ENCODE results near the gene ABCA2.

ABCA2 gene

DNA sequence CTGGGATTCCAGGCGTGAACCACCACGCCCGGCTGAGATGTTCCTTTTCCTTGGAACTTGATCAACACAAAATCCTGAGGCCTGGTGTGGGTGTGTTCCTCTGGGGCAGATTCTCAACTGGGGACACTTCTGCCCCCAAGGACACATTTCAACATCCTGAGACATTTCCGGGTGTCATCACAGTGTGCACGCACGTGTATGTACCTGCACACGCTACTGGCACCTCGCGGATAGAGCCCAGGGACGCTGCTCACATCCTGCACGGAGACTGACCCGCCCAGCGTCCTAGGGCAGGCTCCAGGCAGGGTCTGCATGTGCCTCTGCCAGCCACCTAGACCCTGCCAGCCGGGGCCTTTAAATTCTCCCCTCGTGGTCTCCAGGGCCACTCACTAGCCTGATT, 34.3 kb upstream of the ABCA2 start:
- DNase-seq: no peak

DNA sequence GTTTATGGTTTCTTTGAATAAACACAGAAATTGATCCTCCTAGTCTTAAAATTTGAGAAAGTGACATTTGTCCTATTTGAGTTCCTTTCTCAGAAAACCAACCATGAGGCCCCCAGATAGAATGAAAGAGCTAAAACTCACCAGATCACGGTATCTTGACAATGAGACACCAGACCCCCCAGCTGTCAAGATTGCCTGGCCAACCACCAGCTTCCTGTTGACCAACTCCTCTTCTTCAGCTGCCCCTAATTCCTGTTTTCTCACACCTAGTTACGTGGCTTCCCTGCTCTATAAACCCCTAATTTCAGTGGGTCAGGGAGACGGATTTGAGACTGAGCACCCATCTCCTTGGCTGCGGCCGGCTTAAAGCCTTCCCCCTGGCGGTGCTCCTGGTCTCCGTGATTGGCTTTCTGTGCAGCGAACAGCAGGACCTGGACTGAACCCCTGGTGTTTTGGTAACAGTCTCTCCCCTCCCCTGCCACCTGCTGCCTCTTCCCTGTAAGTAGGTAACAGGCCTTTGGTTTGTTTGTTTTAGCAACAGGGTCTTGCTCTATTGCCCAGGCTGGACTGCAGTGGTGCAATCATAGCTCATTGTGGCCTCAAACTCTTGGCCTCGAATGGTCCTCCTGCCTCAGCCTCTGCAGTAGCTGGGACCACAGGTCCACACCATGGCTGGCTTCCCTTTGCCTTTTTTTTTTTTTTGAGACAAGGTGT, 30.6 kb upstream of the ABCA2 start:
- DNase-seq: no peak

DNA sequence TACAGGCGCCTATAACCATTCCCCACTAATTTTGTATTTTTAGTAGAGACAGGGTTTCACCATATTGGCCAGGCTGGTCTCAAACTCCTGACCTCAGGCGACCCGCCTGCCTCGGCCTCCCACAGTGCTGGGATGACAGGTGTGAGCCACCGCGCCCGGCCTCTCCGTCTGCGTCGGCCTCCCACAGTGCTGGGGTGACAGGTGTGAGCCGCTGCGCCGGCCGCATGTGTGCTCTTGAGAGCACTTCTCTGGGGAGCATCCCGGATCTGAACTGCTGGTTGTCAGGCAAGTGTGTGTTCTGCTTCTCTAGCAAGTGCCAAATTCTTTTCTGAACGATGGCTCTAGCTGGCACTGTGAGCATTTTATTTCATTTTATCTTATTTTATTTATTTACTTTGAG, 29.5 kb upstream of the ABCA2 start:
- no peak for DNase-seq

DNA sequence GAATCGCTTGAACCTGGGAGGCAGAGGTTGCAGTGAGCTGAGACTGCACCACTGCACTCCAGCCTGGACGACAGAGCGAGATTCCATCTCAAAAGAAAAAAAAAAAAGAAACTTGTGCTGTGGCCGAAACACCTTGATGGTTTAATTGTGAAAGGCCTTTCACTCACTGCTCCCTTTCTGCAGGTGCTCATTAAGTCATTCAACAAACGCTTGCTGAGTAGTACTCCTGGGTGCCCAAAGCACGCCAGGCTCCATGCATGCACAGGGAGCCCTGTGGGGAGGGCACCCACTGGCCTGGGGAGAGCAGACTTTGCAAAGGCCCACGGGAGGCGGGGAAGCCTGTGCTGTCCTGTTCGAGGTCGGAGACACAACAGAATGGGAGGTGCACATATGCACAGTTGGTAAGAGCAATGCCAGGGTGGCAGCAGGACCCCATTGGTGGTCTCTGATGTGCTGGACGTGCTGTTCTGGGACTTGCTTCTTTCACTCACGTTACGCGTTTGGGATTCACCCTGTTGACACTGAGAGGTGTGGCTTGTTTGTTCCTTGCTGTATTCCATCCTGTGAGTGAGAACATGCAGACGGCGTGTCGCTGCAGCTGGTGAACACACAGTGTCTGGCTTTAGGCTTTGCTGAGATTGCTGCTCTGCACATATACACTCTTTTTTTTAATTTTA, 28.8 kb upstream of the ABCA2 start:
- no peak for DNase-seq

DNA sequence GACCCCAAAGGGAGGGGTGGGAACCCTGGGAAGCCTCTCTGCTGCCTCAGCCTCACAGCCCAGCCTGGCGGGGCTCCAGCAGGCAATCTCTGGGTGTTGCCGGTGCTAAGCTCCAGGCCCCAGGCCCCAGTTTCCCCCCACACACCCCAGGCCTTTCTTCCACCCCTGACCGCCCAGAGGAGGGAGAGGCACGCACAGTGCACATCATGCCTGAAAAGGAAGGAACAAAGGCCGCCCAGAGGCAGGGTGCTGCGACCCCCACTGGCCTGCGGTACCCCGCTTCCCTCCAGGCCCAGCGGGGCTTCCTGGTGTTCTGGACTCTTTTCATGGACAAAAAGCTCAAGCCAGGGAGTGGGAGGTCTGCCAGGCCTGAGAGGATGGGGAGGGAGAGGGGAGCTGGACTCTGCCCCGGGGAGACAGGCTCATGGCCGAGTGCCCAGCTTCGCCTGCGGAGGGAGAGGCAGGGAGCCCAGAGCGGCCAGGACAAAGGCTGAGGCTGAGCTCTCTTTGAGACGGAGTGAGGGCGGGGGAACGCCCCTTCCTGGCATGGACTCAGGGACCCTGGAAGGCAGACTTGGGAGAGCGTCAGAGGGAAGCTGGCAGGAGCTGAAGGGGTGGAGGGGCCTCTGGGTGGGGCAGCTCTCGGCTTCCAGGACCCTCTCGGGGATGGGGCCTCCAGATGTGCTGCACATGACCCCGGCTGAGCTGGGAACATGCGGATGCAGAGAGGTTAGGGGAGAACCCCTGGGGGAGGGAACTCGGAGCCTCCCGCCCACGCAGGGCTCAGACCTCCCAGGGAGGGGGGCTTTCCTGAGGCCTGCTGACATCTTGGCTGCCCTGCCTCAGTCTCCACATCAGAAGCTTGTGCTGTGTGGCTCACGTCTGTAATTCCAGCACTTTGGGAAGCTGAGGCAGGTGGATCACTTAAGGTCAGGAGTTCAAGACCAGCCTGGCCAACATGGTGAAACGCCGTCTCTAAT, 27.6 kb upstream of the ABCA2 start:
- DNase-seq: no peak

DNA sequence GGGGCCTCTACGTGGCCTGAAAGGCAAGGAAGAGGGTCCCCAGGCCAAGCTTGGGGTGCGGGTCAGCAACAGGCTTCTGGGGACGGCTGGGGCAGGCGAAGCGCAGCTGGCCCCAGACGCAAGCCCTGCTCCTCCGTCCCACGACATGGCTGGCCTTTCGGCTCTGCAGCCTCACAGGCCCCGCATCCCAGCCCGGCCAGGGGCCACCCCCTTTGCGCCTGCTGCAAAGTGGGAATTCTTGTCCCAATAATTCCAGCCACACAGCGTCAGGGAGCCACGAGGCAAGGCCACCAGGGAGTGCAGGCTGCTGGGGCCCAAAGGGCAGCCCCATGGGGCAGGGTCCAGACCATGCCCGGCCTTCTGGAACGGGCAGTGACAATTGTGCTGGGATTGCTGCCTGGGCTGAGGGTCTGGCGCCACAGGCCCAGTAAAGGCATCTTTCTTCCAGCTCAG, 26.9 kb upstream of the ABCA2 start:
- DNase-seq: no peak

DNA sequence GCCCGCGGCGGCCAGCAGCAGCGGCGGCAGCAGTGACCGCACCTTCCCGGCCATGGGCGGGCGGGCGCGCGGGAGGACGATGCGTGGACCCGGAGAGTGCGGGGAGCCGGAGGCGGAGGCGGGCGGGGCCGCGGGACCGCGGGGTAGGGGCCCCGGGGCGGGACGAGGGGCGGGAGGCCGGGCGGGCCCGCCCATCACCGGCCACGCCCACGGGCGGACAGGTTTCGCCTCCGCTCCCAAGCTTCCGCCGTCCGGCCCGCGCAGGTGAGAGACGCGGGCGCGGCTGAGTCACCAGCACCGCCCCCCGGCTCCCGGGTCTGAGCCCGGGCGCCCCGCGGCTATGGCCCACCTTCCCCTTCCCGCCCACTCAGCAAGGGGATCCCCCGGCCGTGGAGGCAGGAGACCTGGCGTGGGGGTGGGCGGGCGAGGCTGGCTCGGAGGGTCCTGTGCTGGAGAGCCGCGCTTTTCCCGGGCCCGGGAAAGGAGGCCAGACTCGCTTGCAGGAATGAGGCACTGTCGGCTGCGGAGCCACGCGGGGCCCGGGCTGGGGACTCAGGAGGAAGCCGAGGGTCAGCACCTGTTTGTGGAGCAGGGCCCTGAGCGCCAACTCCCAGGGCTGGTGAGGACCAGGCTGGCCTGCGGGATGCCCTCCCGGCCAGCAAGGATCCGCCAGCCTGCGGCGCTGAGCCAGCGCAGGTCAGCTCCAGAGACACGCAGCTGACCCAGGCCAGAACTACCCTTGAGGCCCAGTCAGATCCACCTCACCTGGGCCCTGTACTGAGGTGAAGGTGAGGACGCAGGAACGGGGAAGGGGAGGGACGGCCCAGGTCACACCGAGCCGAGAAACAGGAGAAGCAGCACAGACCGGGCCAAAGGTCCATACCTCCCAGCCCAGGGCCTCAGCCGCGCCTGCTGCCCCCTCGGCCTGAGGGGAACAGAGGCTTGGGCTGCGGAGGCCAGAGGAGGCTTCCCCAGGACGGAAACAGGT, 26.2 kb upstream of the ABCA2 start, which contains the start of gene ENTPD2:
ENTPD2 (minus strand) TSS at position 118 of the 988 bp plus-strand sequence; CDS start at position 54, 64 bp downstream.
- peak; percentile 81 for DNase-seq

DNA sequence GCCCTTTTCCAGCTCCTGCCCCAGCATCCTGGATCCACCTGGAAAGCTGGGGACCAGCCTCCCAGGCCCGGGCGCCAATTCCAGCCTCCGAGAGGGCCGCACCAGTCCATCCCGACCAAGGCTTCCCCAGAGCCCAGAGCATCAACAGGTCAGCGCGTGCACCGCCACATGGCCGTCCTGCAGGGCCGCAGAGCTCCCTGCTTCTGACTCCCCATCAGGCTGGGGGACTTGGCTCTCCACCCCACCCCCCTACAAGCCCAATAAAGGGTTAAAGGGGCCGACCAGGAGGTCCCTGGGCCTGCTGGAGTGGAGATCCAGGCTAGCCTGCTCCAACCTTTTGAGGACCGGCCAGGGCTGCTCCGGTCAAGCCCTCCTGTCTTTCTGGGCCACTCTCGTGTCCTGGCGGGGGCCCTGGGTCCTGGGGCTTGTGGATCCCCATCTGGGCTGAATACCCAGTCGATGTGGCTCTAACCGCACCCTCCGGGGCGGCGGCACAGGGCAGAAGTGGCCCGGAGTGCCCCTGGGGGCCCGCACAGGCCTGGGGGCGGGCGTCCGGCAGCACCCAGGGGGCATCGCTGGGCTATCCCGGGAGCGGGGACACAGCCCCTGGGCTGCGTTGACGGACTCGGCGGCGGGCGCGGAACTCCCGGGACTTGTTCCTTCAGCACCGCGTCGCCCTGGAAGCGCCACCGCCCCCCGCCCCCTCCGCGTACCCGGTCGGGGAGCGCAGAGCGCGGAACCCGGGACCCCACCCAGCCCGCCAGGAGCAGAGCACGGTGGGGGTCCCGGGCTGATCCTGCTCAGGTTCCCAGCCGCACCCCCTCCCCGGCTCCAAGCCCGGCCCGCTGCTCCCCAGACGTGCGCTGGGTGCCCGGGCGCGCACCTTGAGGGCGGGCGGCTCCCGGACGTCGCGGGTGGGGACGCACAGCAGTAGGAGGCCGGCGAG, 25.2 kb upstream of the ABCA2 start:
- no peak for DNase-seq

DNA sequence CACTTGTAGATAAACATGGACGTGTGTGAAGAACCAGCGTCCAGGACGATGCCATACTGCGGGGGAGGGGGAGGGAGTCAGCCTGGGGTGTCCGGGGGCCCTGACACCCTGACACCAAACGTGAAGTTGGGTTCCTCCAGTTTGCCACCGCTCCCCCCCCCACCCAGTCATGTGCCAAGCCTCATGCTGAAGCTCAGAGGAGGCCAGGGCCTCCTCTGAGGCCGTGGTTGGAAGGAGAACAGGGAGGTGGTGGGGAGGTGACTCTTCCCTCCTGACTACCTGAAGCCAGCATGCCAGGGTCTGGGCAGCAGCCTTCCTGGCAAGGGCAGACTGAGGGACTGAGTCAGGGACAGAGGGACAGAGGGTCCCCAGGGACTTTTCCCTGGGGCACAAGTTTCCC, 24.3 kb upstream of the ABCA2 start:
- DNase-seq: no peak

DNA sequence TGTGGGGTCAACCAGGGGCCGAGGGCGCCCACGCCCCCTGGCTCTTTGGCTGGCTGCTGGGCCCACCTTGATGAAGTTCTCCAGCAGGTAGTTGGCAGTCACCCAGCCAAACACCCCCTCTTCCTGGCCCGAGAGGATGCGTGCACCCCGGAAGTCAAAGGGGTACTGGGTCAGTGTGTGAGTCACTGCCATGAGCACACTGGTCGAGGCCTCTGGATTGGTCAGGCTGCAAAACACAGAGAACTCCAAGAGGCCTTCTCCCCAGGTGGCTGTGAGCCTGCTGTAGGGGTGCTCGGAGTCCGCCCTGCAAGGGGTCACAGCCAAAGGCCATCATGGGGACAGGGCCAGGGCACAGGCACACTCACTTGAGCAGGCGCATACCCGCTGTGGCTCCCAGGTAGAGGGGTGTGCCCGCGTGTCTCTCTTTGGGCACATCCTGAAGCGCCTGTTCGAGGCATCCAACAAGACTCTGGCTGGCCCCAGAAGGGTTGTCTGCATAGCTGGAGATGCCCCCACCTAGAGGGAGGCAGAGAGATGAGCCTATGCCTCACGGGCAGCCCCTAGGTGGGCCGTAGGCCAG, 23.2 kb upstream of the ABCA2 start:
- DNase-seq: no peak

DNA sequence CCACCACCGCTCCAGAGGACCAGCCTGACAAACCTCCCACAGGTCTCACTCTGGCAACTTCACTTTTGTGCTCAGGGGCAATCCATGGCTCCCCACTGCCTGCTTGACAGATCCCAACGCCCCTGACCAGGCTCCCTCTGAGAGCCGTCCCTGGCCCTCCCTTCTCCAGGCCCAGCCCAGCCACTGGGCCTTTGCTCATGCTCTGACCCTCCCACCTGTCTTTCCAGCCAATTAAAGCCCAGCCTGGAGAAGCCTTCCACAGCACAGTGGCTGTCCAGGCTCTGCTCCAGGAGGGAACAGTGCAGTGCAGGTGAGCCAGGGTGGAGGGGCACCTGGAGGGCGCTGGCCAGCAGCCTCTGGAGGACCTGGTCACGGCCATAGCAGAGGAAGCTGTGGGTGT, 22.5 kb upstream of the ABCA2 start:
- no peak for DNase-seq

DNA sequence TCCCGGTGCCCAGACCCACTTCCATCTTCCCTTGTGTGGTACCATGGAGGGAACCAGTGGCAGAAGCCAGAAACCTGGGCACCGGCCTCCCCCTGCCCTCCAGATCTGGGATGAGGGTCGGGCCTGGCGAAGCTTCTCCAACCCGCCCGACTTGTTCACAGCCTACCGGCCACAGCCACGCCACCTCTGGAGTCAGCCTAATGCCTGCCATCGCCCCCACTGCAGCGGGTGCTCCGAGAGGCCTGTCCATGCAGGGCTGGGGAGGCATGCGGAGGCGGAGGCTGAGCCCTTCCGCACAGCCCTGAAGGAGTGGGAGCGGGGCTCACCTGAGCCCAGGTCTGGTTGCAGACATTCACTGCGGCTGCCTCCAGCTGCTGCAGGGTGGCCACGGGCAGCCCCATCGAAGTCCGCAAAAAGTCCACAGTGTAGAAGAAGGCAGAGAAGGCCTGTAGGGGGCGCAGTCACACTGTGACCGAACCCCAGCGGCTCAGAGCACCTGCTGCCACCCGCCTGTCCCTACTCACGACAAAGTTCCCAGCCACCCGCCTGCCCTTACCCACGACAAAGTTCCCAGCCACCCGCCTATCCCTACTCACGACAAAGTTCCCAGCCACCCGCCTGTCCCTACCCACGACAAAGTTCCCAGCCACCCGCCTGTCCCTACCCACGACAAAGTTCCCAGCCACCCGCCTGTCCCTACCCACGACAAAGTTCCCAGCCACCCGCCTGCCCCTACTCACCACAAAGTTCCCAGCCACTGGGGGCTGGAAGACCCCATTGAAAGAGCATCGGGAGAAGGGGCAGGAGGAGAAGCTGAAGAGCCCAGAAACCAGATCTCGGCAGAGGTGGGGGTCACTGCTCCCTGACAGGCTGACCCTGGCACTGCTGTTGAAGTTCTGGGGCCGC, 21.8 kb upstream of the ABCA2 start:
- peak; percentile 85 for DNase-seq

DNA sequence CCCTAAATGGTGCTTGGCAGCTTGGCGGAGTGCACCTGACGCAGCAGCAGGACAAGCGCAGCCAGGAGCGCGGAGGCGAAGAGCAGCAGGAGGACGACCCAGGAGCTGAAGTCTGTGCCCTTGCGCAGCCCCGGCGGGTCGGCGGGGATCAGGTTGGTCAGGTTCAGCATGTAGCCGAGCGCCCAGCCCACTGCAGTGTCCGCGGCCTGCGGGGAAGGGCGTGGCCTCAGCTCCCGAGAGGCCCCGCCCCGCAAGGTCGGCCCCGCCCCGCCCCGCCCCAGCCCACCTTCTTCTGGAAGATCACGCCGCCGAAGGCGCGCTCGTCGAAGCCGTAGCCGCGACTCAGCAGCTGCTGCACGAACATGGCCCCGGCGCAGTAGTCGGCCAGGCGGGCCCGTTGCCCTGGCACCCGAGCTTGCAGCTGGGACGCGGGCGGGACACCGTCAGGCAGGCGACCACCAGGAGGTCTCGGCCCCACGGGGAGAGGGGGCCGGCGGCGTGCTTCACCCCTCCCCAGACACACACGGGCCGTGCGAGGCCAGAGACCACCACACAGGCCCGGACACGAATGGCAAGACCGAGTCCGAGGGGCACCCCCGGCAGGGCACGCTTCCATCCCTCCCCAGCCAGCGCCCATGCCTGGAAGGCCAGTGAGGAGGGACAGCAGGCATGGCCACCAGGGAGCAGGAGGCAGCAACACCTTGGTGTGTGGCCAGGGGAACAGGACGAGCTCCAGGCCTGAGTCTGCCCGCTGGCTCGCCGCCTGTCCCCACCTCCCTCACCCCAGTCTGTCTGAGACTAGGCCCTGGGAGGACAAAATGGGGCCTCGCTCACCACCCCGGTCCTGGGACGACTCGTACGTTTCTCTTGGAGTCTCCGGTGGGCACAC, 20.9 kb upstream of the ABCA2 start:
- no peak for DNase-seq

DNA sequence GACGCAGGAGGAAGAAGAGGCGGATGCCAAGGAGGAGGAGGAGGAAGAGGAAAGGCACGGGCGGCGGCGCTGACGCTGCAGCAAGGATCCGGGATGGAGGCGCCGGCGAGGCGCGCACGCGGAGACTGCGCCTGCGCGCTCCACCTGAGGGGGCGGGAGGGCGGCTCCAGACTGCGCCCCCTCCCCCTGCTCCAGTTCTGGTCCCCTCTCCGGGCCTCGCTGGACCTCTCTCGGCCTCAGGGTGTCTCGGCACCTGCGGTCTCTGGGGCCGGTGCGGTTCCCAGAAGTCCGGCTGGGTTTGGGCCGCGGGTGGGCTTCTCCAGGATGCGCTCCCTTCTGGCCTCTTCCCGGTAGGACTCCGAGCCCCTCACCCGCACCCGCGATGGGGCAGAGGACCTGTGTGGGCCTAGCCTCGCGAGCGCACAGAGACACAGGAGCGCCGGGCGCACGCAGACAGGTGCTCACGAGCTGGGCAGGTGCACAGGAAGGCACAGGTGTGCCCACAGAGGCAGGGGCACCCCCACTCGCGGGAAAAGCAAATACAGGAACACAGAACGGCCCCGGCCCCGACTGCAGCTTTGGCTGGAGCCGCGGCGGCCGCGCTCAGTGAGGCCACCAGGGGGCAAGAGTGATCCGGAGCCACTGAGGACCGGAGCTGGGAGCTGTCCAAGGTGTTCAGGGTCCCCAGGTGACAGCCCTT, 18.2 kb upstream of the ABCA2 start, which contains the start of gene NPDC1:
NPDC1 (minus strand) TSS at position 90 of the 700 bp plus-strand sequence. CDS start 188 bp downstream, outside the sequence.
- peak; percentile 93 for DNase-seq

DNA sequence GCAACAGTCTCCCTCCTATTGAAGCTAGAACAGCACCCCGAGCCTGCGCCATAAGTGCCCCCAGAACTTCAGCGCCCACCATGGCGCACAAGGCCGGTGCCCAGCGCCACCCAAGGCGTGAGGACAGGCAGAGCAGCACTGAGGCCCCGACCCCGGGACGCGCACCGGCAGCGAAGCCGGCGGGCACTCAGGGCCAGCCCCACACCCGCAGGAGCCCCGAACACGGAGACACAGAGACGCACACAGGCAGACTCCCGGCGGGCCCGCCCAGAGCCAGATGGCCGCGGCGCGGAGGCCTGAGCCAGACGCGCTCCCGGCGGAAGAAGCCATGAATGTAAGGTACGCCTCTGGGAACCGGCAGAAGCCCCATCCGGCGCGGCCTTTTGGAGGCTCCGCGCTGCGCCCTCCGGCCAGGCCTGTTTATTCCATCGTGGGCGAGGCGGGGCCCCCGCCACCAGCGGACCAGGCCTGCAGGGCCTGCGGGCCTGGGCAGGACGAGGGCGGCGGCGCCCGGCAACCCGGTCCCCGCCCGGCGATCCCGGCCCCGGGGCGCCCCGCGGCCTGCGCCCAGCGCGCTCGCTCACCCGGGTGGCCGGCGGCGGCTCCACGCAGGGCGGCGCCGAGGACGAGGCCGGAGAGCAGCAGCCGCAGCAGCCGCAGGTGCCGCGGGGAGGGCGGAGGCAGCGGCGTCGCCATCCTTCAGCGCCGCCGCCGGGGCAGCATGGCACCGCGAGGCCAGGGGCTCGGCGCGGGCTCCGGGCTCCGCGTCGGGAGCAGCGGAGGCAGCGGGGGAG, 17.5 kb upstream of the ABCA2 start:
- no peak for DNase-seq

DNA sequence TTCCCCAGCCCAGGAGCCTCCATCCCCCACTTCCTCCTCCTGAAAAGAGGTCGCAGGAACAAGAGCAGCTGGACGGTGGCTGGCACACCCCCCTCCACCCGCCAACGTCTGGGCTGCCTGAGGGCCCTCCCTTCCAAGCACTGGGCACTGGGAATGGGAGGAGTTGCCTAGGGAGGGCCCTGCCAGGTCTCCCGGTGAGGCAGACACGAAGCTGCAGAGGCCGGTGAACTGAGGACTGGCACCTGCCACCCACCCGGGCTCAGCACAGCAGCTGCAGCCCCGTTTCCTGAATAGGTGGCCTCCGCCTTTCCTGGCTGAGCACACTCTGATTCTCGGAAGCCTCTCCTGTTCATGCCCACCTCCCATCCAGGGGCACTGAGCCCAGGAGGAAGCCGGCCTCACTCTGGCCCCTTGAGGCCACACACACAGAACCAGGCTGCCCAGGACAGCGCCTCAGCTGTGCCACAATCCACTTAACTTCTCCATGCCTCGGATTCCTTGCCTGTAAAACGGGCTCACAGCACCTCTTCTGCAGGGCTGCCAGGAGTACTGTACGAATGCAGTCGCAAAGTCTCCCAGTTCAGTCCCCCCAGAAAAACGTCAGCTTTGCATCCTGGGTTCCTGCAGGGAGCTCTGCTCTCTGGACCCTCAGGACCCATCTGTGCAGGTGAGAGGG, 16.6 kb upstream of the ABCA2 start:
- DNase-seq: no peak

Measured in activated effector memory CD4-positive, alpha-beta T cell treated with anti-CD3 and anti-CD28 coated beads, Interleukin-2, amount 50 U/mL, for 16 hours (primary cell).